IMR-90 (cell line): ENCODE measurements around the gene SCYL2. TPM values are rescaled to one million over a fixed set of nuclear protein-coding genes. Genes with fewer than 3 reads are reported as not detected.

Experiments used
- ATAC-seq: fragments of 200-7000 bp; cut with Tn5 transposase; 2 replicates; pipeline ENCODE4 v1.9.1; 2020; ENCODE audit warnings: low read depth, mild to moderate bottlenecking, moderate library complexity
- BruUV-seq: library from RNA; stranded (reverse); fragments of 400-500 nt; replicated peaks from 2 replicates; lab custom pipeline; 2021; lab: Mats Ljungman, UMichigan
- CTCF ChIA-PET: fragments of 300-600 bp; formaldehyde crosslinking; extraction: SDS; loops from one replicate; lab custom pipeline; 2021; ENCODE audit warnings: antibody characterized with exemption; lab: Yijun Ruan, JAX
- POLR2A ChIA-PET: fragments of 300-600 bp; sonication (Branson Sonifier 250); formaldehyde crosslinking; loops from one replicate; lab custom pipeline; 2022; ENCODE audit warnings: antibody characterized with exemption; ENCODE audit not compliant: unreplicated experiment; lab: Charles Lee
- DNase-seq: peaks from one replicate; pipeline ENCODE4 v3.0.0; 2013
- H2AFZ ChIP-seq: replicated peaks from 2 replicates; pipeline ENCODE3; 2013; ENCODE audit warnings: low read length, mild to moderate bottlenecking; ENCODE audit not compliant: poor library complexity
- H2AK5ac ChIP-seq: 2 replicates; pipeline ENCODE4 v1.6.1; 2013; ENCODE audit warnings: low read depth, low read length, inconsistent platforms
- H2AK9ac ChIP-seq: replicated peaks from 2 replicates; pipeline ENCODE3; 2013; ENCODE audit warnings: mild to moderate bottlenecking, low read depth, low read length, moderate library complexity; ENCODE audit not compliant: poor library complexity
- H2BK120ac ChIP-seq: 2 replicates; pipeline ENCODE4 v1.6.1; 2013; ENCODE audit warnings: low read depth, low read length, inconsistent platforms
- H2BK15ac ChIP-seq: 3 replicates; pipeline ENCODE4 v1.6.1; 2013; ENCODE audit warnings: low read depth, low read length, inconsistent platforms
- H2BK20ac ChIP-seq: 2 replicates; pipeline ENCODE4 v1.6.1; 2013; ENCODE audit warnings: low read depth, mild to moderate bottlenecking, inconsistent platforms, low read length, moderate library complexity
- H2BK5ac ChIP-seq: 2 replicates; pipeline ENCODE4 v1.6.1; 2013; ENCODE audit warnings: mild to moderate bottlenecking, low read depth, low read length, inconsistent platforms; ENCODE audit not compliant: poor library complexity, severe bottlenecking
- H3K14ac ChIP-seq: replicated peaks from 2 replicates; pipeline ENCODE4 v1.6.1; 2013; ENCODE audit warnings: low read depth, low read length, inconsistent platforms
- H3K18ac ChIP-seq: 2 replicates; pipeline ENCODE4 v1.6.1; 2013; ENCODE audit warnings: low read depth, low read length, control low read depth
- H3K23ac ChIP-seq: 2 replicates; pipeline ENCODE4 v1.6.1; 2013; ENCODE audit warnings: low read depth, low read length, inconsistent platforms
- H3K27ac ChIP-seq: 2 replicates; pipeline ENCODE4 v1.5.1; 2013; ENCODE audit warnings: mild to moderate bottlenecking, control low read depth, low read length; ENCODE audit not compliant: insufficient read depth
- H3K27me3 ChIP-seq: 2 replicates; pipeline ENCODE4 v1.6.1; 2013; ENCODE audit warnings: low read length; ENCODE audit not compliant: control insufficient read depth, insufficient read depth
- H3K36me3 ChIP-seq: 2 replicates; pipeline ENCODE4 v1.6.1; 2013; ENCODE audit warnings: low read length, mixed read lengths; ENCODE audit not compliant: control insufficient read depth, insufficient read depth
- H3K4ac ChIP-seq: 2 replicates; pipeline ENCODE4 v1.6.1; 2013; ENCODE audit warnings: low read depth, low read length, inconsistent platforms
- H3K4me1 ChIP-seq: 2 replicates; pipeline ENCODE4 v1.6.1; 2013; ENCODE audit warnings: low read length, mixed read lengths; ENCODE audit not compliant: control insufficient read depth, insufficient read depth
- H3K4me2 ChIP-seq: 2 replicates; pipeline ENCODE4 v1.6.1; 2013; ENCODE audit warnings: low read depth, mild to moderate bottlenecking, control low read depth, low read length, moderate library complexity
- H3K4me3 ChIP-seq: 2 replicates; pipeline ENCODE4 v1.5.1; 2013; ENCODE audit warnings: low read depth, mild to moderate bottlenecking, control low read depth, low read length, moderate library complexity; ENCODE audit not compliant: insufficient read depth
- H3K56ac ChIP-seq: 2 replicates; pipeline ENCODE4 v1.6.1; 2013; ENCODE audit warnings: low read length, inconsistent platforms; ENCODE audit not compliant: insufficient read depth; ENCODE audit errors: extremely low read depth
- H3K79me1 ChIP-seq, 2 experiments: 2 replicates each; pipeline ENCODE4 v1.6.1; 2013; ENCODE audit warnings: low read length in 2 of 2, inconsistent platforms in 1 of 2, low read depth in 1 of 2
- H3K9ac ChIP-seq: 2 replicates; pipeline ENCODE4 v1.6.1; 2013; ENCODE audit warnings: low read depth, low read length, control low read depth
- H3K9me1 ChIP-seq: 2 replicates; pipeline ENCODE4 v1.6.1; 2013; ENCODE audit warnings: low read length, inconsistent platforms; ENCODE audit not compliant: insufficient read depth
- H3K9me3 ChIP-seq: 2 replicates; pipeline ENCODE4 v1.6.1; 2013; ENCODE audit warnings: low read length; ENCODE audit not compliant: control insufficient read depth, insufficient read depth
- H4K20me1 ChIP-seq: 2 replicates; pipeline ENCODE4 v1.6.1; 2013; ENCODE audit warnings: low read length, inconsistent platforms; ENCODE audit not compliant: insufficient read depth
- H4K5ac ChIP-seq: 2 replicates; pipeline ENCODE4 v1.6.1; 2013; ENCODE audit warnings: mild to moderate bottlenecking, low read depth, low read length, control low read depth
- H4K8ac ChIP-seq, 2 experiments: 2 replicates each; pipeline ENCODE4 v1.6.1; 2013; ENCODE audit warnings: low read depth in 2 of 2, low read length in 2 of 2, control low read depth in 1 of 2, inconsistent platforms in 1 of 2
- H4K91ac ChIP-seq: 2 replicates; pipeline ENCODE4 v1.6.1; 2013; ENCODE audit warnings: low read depth, low read length, inconsistent platforms; ENCODE audit not compliant: insufficient read depth
- CHD1 ChIP-seq: IDR thresholded peaks from 2 replicates; pipeline ENCODE4 v1.6.1; 2012; ENCODE audit warnings: low read depth, low read length, improper control_type of control experiment
- CTCF ChIP-seq: conservative IDR thresholded peaks from 2 replicates; pipeline ENCODE4 v1.5.1; 2012; ENCODE audit warnings: mild to moderate bottlenecking, low read depth, low read length, improper control_type of control experiment
- MAFK ChIP-seq: IDR thresholded peaks from 2 replicates; pipeline ENCODE4 v1.6.1; 2012; ENCODE audit warnings: low read depth, low read length, improper control_type of control experiment
- MAZ ChIP-seq: IDR thresholded peaks from 2 replicates; pipeline ENCODE4 v1.6.1; 2012; ENCODE audit warnings: low read depth, mild to moderate bottlenecking, low read length, improper control_type of control experiment, moderate library complexity, borderline replicate concordance
- NFE2L2 ChIP-seq: fragments of 150-350 bp; IDR thresholded peaks from 2 replicates; pipeline ENCODE4 v1.6.1; 2016; ENCODE audit warnings: low read depth, mild to moderate bottlenecking, low read length
- POLR2A ChIP-seq: IDR thresholded peaks from 2 replicates; pipeline ENCODE4 v1.6.1; 2012; ENCODE audit warnings: mild to moderate bottlenecking, low read depth, low read length
- RAD21 ChIP-seq: IDR thresholded peaks from 2 replicates; pipeline ENCODE4 v1.6.1; 2012; ENCODE audit warnings: low read length, improper control_type of control experiment
- RCOR1 ChIP-seq: IDR thresholded peaks from 2 replicates; pipeline ENCODE4 v1.6.1; 2012; ENCODE audit warnings: mild to moderate bottlenecking, low read length, improper control_type of control experiment; ENCODE audit not compliant: insufficient replicate concordance
- SMC3 ChIP-seq: fragments of 150-350 bp; IDR thresholded peaks from 2 replicates; pipeline ENCODE4 v1.6.1; 2016; ENCODE audit warnings: low read depth, mild to moderate bottlenecking, antibody characterized with exemption, low read length, moderate library complexity
- WGBS, 2 experiments: methylation state at CpG; one replicate each; pipeline versions ENCODE4 v1.1.5 to v1.1.7; 2013; ENCODE audit warnings: missing lambda C conversion rate in 2 of 2; ENCODE audit not compliant: insufficient read length in 1 of 2; ENCODE audit errors: extremely low coverage in 2 of 2; 5-methylcytosine and 5-hydroxymethylcytosine counted together
- dilution Hi-C: fragments of 300-500 bp; cut with HindIII; formaldehyde crosslinking; loops from one replicate; pipeline ENCODE4 v1.14.3; 2018; ENCODE audit warnings: low sequenced_read_pairs; ENCODE audit not compliant: unreplicated experiment
- in situ Hi-C: fragments of 300-500 bp; cut with MboI; formaldehyde crosslinking; loops from 3 replicates; pipeline ENCODE4 v1.14.3; 2019; ENCODE audit warnings: low sequenced_read_pairs, inconsistent platforms, mixed read lengths
- intact Hi-C: fragments of 100-400 bp; cut with micrococcal nuclease; formaldehyde crosslinking; loops from 2 replicates; pipeline ENCODE4 v1.10.0; 2022
- polyA plus RNA-seq, 3 experiments: library from polyadenylated mRNA; depleted of rRNA; stranded (reverse); fragments of >200 nt; gene quantifications; 2 replicates each; pipeline ENCODE4 v1.2.3, GENCODE V29; 2012; ENCODE audit warnings: low replicate concordance in 1 of 3
- total RNA-seq: library from RNA; depleted of rRNA; stranded (reverse); fragments of >200 nt; gene quantifications from 2 replicates; pipeline ENCODE4 v1.2.3, GENCODE V29; 2012

SCYL2 gene
- total and polyA plus RNA-seq, 2 of the 4 experiments (the other 2 are of a cell fraction): 15.3 to 52.0 TPM

- no peaks in the 10 kb centered on the region for H4K20me1 ChIP-seq
- TF ChIP-seq NFE2L2 (no peak), CHD1 (no peak), MAZ (no peak), RAD21 (no peak), SMC3 (no peak), CTCF (no peak), MAFK (no peak), RCOR1 (no peak), POLR2A (no peak)
- H4K91ac ChIP-seq: no peak overlapping the region
- no peaks in the 10 kb centered on the region for H3K27me3 ChIP-seq
- H3K79me1 ChIP-seq: no peaks in the 10 kb centered on the region
- CTCF ChIA-PET: interaction anchor here (1.0 kb wide), 1 partner anchor 73 kb away, joined by 3 read pairs; no protein-coding TSS in a partner anchor
- H2AK9ac ChIP-seq: no peak overlapping the region
- H3K36me3 ChIP-seq: no peaks in the 10 kb centered on the region
- H3K56ac ChIP-seq: no peak overlapping the region
- H2AFZ ChIP-seq: no peak overlapping the region
- no peak overlapping the region for H4K5ac ChIP-seq
- DNase-seq (no peak), ATAC-seq (no peak)
- H3K18ac ChIP-seq: no peak overlapping the region
- H2BK5ac ChIP-seq: no peak overlapping the region
- no peaks in the 10 kb centered on the region for H3K9me3 ChIP-seq
- H2BK120ac ChIP-seq: no peak overlapping the region
- no peak overlapping the region for H3K4me3 ChIP-seq
- H3K4me1 ChIP-seq: no peaks in the 10 kb centered on the region
- H2AK5ac ChIP-seq: no peak overlapping the region
- H4K8ac ChIP-seq: no peak overlapping the region
- no TSS peak for BruUV-seq
- no peak overlapping the region for H2BK15ac ChIP-seq
- no peaks in the 10 kb centered on the region for H3K9me1 ChIP-seq
- in situ Hi-C loops (loop anchor here (10.0 kb wide), 1 partner anchor 485 kb away; no protein-coding TSS in a partner anchor), dilution Hi-C loops (no loop called here), intact Hi-C loops (loop anchor here (10.0 kb wide), 1 partner anchor 1685 kb away; no protein-coding TSS in a partner anchor)
- WGBS, 2 experiments: 82% methylated on average over 2 of the region's 7 CpGs; no CpG with 5 or more reads in 1 of the 2 experiments
- no peak overlapping the region for H3K14ac ChIP-seq
- POLR2A ChIA-PET: no interaction called here
- H3K9ac ChIP-seq: no peak overlapping the region
- H3K23ac ChIP-seq: no peak overlapping the region
- no peak overlapping the region for H3K27ac ChIP-seq
- H3K4me2 ChIP-seq: no peak overlapping the region
- no peak overlapping the region for H3K4ac ChIP-seq
- H2BK20ac ChIP-seq: no peak overlapping the region
These were observed 17.0 kb upstream of the SCYL2 start for GRCh38 chr12:100249941-100250340.
